Kidney tubule cell (primary cell): ENCODE measurements around the gene PTCH1.

Source experiments
- DNase-seq: peaks from one replicate; pipeline ENCODE4 v3.0.0-alpha.2; 2018; ENCODE audit warnings: low spot score

The PTCH1 gene

DNA sequence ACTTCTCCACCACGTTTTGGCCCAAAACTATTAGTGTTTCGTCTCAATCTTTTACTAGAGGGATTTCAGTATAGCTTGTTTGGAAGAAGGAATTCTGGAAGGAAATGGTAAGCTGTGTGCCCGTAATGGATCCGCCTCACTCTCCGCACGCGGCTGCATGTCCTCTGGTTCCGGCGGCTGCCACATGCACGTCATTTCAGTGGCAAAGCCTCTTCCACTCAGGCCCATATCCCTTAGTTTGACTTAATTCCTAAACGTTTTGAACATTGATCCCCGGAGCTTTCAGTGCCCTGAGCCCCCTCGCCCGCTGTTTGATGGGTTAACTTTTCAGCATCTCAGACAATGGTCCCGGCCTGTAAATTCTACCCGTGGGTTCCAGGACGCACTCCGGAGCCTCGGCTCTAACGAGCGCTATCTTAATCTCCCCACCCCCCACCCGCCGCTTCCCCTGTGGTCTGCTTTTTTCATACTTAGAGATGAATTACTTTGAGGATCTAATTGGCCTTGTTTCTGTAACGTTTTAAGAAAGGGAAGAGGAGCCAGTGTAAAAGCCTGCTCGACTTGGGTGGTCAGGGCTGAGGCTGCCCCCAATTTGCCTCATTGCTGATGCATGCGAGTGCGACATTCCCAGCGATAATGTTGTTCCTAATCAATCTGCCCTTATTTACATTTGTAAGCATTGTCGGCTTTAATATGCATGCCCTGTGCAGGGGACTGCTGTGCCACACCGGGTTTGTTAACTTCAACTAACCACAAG, 4.6 kb downstream of the PTCH1 start:
- peak; percentile 33 for DNase-seq

DNA sequence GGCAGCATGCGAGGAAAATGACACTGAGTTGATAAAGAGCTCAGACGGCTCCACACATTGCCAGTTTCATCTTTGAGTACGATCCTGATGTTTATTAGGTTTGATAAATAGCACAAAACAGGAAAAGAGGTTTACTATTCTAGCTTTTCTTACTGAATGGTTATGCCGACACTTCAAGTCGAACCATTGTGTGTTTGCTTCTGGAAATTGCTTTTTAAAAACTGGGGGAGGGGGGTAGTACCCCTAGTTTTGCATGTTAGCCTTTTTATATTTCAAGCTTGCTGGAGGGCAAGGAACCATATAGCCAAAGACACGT, 5.2 kb downstream of the PTCH1 start:
- no peak for DNase-seq

DNA sequence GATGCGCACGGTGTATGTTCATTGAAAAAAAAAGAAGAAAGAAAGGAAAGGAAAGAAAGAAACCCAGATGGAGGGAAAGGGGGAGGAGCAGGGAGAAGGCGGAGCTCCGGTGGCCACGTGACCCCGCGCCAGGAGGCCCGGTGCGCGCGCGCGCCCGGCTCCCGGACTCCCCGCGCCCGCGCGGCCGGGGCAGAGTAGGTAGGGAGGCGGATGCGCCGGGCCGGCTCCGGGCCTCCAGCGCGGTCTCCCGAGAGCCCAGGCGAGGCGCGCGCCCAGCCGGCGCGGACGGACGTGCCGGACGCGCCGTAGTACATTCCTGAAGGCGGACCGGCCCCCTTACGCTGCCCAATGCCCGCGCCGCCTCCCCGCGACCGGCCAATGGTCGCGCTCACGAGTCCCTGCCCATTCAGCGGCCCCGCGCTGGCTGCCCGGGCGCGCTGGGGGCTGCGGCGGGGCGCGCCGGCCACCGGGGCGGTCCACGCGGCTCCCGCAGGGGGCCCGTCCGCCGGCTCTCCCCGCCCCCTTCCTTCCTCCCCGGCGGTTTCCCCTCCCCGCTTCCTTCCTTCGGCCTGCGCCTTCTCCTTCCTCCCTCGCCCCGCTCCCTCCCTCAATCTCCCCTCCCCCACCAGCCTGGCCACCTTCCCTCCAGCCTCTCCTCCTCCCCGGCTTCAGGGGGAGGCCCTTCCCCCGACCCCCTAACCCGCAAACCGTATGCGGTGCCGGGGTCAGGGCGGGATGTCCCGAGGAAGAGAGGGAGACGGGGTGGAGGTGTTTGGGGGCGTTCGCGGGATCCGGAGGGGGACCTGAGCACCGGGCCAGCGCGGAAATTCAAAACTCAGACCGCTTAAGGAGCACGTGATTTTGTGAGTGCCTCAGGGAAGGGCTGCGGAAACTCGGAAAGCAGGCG, 5.8 kb downstream of the PTCH1 start:
- DNase-seq: peak; percentile 98

DNA sequence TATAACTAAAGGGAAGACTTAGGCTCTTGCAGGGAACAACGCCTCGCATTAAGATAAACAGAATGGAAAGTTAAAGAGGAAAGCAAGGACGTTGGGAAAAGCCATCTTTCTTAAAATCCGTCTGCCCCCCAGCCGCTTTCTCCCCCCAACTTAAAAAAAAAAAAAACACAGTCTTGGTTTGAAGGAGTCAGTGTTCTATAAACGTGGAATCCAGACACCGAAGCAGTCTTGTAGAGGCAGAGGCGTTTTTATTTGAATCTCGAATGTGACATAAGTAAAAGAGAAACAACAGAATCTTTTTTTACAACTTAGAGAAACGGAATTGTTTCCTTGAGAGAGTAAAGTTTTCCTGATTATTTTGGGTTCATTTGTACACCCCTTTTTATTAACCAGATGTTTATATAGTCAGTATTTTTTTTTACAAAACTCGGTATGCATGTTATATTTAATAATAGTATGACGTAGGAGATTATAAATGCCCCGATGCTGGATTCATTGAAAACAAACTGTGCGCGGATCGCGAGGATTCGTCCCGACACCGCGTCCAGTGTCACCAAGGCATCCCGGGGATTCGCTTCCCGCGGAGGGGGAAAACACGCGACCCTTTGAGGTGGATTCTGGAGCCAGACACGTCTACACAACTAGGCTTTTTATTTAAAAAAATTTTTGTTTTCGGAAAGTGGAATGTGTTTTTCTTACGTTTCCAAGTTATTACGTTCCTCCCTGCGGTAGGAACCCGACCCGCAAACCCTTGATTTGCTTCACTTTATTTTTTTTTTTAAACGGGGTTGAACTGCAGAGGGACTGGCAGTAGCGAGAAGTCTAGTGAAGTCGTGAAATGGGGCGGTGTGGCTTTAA, 6.7 kb downstream of the PTCH1 start:
- no peak for DNase-seq

DNA sequence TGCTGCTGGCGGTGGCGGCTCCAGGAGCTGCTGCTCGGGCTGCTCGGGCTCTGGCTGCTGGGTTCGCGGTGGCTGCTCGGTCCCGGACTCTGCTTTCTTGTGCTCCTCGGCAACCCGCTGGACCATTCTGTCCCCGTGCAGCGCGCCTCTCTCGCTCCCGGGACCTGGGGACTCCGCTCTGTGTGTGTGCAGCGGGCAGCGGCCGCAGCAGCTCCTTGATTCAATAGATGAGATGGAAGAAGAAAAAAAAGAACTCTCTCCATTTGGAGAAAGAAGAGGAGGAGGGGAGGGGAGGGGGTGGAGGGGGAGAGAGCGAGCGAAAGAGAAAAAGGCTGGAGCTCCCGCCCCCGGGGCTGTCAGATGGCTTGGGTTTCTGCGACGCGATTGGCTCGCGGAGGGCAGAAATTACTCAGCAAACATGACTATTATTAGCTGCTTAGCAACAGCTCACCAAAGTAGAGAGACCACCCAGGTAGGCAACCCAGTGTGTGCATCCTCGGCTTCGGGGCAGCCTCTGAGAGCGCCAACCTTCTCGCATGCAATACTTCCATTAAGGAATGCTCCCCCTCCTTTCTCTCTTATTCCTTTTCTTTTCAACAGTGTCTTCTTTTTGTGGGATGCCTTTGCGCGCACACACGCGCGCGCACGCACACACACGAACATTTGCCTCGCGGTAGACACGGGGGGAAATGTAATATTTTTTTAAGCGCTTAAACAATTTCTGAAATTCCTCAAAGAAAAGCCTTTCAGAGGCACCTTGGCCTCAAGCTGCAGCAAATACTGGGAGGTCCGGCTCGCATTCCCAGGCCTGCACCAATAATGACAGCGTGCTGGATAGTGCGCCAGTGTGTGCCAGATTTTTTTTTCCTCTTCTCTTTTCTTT, 7.6 kb downstream of the PTCH1 start:
- DNase-seq: peak; percentile 87

DNA sequence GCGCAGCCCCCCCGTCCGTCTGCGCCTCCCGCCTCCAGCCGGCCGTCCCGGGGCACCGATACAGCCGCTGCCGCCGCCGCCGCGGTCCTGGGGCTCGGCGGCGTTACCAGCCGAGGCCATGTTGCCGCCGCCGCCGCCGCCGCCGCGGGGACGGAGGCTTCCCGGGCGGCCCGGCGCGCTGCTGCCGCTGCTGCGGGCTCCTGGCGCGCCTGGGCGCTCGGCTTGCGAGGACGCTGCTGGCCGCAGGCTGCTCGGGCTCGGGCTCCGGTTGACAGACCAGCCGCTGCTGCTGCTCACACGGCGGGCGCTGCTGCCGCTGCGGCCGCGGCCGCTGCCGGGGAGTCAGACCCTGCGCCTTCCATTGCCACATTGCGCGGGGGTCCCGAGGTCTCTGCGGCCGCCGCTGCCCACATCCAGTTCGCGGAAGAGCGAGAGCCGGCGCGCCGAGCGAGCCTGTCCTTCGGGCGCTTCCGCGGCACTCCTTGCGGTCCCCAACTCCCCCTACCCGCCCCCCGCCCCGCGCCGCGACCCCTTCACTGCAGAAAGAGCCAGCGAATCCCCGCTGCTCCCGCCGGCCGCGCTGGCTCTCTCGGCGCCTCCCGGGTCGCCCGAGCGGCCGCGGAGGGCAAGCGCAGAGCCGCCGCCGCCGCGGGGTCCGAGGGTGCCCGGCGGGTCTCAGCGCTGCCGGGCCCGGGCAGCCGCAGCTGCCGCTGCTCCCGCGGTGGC, 8.4 kb downstream of the PTCH1 start:
- DNase-seq: no peak

DNA sequence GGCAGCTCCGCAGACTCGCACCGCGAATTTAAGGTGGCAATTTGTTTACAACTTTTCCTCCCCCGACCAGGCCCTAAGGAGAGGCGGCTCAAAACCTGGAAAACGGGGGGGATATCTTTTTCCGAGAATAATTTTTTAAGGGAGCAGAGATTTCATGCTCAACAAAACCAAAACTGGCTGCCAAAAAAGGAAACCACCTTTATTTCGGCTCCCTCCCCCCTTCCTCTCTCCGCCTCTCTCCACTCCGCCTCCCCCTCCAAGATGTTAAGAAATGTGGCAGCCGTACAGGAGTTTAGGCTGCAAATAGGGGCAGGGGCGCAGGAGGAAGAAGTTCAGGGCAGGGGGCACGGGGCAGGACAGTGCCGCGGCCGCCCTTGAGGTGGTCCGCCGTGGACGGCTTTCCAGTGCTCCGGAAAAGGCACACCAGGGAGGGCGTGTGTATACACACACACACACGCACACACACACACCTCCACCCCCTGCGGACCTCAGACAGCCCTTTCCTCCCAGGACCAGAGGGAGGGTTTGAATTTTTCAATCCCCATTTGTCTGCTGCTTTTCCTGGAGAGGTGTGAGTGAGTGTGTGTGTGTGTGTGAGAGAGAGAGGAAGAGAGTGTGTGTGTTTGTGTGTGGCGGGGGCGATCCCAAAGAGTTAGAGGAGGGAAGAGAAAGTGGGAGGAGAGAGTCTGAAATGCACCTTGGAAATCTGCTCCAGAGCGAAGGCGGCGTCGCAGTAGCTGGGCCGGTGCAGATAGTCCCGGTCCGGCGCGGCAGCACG, 9.1 kb downstream of the PTCH1 start:
- peak; percentile 80 for DNase-seq

DNA sequence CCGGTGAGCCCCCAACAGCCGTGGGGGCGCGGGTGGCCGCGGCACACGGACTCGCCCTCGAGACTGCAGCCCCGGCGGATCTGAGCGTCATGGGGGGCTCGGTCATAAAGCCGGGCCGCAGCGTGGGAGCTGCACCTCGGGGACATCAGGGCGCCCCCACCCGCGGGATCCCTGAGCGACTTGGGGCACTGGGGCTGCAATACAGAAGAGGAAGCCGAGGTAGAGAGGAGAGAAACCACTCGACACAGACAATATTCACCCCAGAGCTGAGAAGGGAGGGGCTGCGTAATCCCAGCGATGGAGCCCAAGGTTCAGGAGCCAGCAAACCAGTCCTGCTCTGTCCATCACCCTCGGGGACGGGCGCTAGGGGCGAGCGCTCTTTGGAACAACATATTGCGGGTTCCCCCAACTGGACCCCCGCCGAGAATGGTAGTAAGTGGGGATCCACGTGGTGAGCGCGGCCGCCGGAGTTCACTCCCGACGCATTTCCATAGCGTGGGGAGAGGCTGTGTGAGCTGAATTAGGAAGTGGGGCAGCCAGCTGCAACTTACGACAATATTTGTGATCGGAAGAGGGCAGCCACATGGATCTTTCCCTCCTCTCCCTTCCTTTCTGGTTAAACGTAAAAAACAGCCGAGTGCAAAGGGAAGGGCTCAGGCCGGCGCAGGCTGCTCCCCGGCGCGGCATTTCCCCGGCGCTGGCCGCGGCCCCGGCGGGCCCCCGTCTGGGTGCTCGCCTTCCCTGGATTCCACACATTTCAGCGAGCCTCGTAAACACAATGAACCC, 9.9 kb downstream of the PTCH1 start:
- peak; percentile 72 for DNase-seq

DNA sequence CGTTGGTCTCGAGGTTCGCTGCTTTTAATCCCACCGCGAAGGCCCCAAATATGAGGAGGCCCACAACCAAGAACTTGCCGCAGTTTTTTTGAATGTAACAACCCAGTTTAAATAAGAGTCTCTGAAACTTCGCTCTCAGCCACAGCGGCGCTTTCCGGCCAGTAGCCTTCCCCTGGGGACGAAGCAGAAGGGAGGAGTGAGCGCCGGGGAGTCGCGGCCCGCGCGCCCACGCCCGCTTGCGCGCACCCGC, 10.4 kb downstream of the PTCH1 start:
- DNase-seq: peak; percentile 51

DNA sequence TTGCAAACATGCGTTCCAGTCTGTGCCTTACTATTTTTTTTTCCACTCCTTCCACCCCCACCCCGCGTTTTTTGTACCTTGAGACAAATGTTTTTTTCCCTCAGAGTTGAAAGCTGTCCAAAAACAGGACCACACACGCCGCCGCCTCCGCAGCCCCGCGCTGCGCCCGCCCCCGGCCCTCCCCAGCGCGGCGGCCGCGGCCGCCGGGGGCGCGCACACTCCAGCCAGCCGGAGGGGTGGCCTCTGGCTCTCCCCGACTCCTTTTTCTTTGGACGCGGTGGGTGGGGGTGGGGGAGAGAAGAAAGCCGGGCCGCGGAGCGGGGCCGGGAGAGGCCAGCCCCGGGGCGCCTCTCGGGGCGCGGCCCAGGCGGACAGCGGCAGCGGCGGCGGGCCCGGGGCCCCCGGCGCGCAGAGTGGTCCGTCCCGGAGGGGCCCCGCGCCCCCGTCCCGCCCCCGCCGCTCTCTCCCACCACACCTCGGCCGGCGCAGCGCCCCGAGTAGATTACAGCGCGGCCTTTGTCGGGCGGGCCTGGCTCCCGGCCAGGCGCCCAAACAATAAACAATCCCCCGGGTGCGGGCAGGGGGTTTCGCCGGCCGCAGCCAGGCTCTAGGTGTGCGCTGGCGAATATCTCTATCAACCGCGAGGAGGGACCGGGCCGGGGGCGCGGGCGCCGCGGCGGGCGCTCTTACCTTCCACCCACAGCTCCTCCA, 10.9 kb downstream of the PTCH1 start:
- peak; percentile 49 for DNase-seq

DNA sequence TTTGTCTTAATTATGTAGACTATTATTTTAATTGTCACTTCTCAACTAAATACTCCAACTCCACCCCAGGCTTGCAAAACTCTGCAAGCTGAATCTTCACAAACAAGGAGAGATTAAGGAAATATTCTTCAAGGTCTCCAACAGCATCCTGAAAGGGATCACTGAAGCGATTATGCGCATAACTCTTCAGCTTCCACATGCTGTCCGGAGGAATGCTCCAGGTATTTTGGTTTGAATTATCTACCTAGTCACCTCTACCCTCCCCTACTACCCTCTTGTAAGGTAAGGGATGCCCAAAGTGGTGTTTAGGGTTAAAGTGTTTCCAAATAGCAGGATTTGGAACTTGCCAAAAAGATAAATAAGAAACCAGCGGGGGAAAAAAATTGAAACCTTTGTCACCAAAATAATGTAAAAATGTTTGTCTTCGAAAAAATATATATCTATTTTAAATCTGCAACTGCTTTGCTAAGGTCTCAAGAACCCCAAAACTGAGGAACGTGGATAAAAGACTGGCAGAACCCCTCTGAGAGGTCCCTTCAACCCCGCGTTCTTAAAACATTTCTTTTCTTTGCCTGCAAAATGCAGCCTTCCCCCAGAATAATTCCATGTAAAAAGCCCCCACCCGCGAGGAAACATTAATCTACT, 11.6 kb downstream of the PTCH1 start:
- DNase-seq: peak; percentile 22

DNA sequence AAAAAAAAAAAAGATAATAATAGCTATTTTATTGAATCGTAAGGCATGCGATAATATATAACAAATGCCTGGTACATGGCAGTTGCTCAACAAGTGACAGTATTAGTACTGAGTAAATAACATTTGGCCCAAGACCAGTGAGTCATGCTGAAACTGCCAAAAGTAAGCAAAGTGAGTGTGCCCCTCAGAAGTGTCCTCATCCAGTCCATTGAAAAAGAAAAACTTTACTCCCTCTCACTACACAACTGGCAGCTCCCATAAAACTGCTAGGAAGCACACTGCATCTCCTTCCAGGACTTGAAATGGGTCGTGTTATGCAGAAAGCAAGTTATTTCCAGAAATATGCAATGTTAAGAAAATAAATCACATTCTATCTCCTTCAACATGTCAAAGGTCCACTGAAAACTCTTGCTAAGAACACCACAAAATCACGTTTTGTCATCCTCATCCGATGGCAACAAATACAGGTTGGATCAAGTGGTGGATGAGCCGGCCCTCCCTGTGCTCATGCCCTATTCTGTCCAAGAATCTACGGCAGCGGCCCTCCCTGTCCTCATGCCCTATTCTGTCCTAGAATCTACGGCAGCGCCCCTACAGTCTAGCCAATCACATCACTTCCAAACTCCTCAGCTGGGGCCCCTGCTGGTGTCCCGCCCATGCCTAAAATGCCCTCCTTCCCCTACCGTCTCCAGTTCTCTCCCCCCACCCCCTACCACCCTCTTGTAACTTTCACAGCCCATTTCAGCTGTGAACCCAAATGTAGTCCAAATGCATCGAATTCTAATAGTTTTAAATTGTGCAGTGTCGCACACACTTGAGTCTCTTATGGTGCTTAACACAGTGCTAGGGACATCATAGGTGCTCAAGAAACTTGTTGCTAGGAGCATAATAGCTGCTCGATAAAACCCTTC, 12.5 kb downstream of the PTCH1 start:
- peak; percentile 42 for DNase-seq

DNA sequence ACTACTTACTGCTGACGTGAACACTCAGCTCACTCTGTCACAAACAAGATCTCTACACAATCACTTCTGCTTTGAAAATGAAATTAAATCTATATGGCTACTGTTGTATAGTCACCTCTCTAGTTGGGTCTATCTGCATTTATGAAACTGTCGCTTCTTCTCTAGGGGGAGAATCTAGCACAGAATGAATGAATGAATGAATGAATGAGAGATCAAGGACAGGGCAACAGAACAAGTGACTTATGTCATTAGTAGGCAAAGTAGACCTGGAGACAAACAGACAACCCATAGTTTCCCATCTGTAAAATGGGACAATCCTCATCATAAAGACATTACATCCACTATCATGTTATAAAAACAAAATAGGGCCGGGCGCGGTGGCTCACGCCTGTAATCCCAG, 13.4 kb downstream of the PTCH1 start:
- no peak for DNase-seq

DNA sequence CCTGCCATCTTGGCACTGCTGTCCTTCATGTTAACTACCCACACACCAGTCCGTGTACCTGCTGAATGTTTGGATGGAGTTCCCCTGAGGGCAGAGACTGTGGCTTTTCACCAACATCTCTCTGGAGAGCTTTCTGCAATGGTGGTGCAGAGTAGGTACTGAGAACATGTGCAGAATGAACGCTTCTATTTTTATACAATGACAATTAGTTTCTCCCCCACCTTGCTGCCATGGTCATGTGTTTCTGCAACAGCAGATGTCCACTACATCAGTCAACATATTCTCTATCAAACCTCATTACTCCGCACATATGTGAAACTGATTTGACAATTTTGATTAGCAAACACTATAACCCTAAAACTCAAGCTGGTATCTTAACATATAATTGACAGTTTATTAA, 14.5 kb downstream of the PTCH1 start:
- DNase-seq: no peak

DNA sequence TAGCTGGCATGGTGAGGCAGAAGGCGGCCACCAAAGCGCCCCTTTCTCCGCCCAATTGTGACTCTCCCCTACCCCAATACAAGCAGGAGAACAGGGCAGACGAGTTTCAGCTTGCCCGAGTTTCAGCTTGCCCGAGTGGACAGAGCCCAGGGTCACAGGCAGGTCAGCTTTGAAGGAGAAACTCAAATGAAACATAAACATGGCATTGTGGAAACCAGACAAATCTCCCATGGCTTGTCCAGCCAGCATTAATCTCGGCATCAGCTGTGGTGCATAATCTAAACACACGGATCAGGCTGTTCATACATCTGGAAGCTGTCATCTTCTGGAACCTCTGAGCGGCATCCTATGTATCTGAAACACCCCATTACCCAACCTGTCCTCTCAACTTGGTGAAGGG, 16.9 kb downstream of the PTCH1 start:
- DNase-seq: no peak

DNA sequence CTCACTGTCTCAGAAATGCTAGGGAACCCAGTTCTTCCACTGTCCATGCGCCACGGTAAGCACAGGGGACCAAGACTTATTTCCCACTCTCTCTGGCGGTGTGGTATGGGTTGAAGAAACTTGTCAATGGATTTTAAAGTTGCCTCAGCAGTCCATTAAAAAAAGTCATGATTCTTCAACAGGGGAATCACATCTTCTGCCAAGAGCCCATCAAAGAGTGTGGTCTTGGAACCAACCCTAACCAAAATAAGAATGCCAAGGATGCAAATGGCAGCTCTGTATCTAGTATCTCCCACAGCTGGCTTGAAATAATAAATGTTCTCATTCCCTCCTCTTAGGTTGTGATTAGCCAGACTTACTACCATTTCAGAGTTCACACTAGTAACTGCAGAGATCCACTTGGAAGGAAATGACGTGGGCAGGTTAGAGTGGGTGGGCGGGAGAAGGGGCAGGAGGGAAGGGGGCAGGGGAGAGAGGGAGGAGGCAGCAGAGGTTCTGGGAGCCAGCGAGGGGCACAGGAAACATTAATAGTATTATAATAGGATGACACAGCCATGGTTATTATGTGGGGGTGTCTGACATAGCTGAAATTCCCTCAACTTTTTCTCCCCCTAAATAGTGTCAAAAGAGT, 17.6 kb downstream of the PTCH1 start:
- DNase-seq: no peak

DNA sequence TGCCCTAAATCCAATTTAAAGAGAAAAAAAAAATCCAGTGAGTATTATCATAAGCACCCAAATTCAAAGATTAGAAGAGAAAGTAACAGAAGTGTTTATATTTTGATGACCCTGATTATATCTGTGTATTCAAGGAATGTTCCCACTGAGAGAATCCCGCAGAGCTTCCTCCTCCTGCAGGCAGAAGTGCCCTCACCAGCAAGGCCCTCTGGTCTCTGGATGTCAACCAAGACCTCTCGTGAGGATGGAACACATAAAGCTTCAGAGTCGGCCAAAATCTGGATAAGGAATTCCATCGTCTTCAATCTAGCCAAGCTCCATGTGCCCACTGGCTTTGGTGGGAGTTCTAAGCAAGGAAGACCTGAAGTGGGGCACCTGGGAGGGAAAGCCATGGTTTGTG, 18.1 kb downstream of the PTCH1 start:
- DNase-seq: no peak
